Thyroid gland (tissue), 4 donors: ENCODE data around the gene KCNJ6. TPM values are rescaled to one million over a fixed set of nuclear protein-coding genes. Genes with fewer than 3 reads are reported as not detected.

Experiments
- DNase-seq, 2 donors: peaks; one replicate each; pipeline ENCODE4 v3.0.0-alpha.2; 2019
- H3K27ac ChIP-seq, 3 donors: fragments of 200-600 bp; sonication (generic); 1 replicate in 2 of 3; 2 replicates in 1 of 3; pipeline ENCODE4 v1.5.1; 2016 to 2019; ENCODE audit warnings: mild to moderate bottlenecking in 1 of 3, moderate library complexity in 1 of 3
- H3K27me3 ChIP-seq: fragments of 200-600 bp; sonication (generic); one replicate; pipeline ENCODE4 v1.5.1; 2019
- H3K36me3 ChIP-seq, 2 donors: fragments of 200-600 bp; sonication (generic); one replicate each; pipeline ENCODE4 v1.5.1; 2016 to 2019
- H3K4me1 ChIP-seq, 2 donors: fragments of 200-600 bp; sonication (generic); one replicate each; pipeline ENCODE4 v1.5.1; 2017 to 2019
- H3K4me3 ChIP-seq, 3 donors: fragments of 200-600 bp; sonication (generic); replicated peaks in 1 of 3; 1 replicate in 2 of 3; 2 replicates in 1 of 3; pipeline ENCODE4 v1.5.1; 2016; ENCODE audit warnings: mild to moderate bottlenecking in 1 of 3
- H3K9me3 ChIP-seq: fragments of 200-600 bp; sonication (generic); one replicate; pipeline ENCODE4 v1.5.1; 2017
- CTCF ChIP-seq, 6 experiments: fragments of 200-600 bp in 3 of 6; fragments of 450-650 bp in 3 of 6; sonication (generic) in 3 of 6; IDR thresholded peaks; one replicate each; pipeline ENCODE4 v1.5.1; 2016 to 2019; ENCODE audit warnings: antibody characterized with exemption in 6 of 6, mild to moderate bottlenecking in 2 of 6, inconsistent platforms in 1 of 6, moderate library complexity in 1 of 6
- POLR2A ChIP-seq, 2 donors: fragments of 450-650 bp; IDR thresholded peaks; one replicate each; pipeline ENCODE4 v1.6.1; 2017; ENCODE audit warnings: antibody characterized with exemption in 2 of 2, mild to moderate bottlenecking in 2 of 2, moderate library complexity in 1 of 2
- WGBS, 2 donors: methylation state at CpG; one replicate each; pipeline ENCODE4 v1.1.5; 2017; 5-methylcytosine and 5-hydroxymethylcytosine counted together
- intact Hi-C: fragments of 100-400 bp; cut with DNase I; formaldehyde crosslinking; loops from one replicate; pipeline ENCODE4 v1.15.1; 2023
- total RNA-seq, 4 donors: library from RNA; depleted of rRNA; stranded (reverse); fragments of >200 nt; gene quantifications; one replicate each; pipeline ENCODE4 v1.2.3, GENCODE V29; 2016

KCNJ6 gene
- total RNA-seq, 4 donors from 2014 or later: not detected

- Histone ChIP-seq H3K27ac (no peak overlapping the region), H3K4me3 (no peak overlapping the region), H3K4me1 (no peaks in the 10 kb centered on the region), H3K27me3 (no peaks in the 10 kb centered on the region), H3K36me3 (no peaks in the 10 kb centered on the region), H3K9me3 (no peaks in the 10 kb centered on the region)
- no peak for DNase-seq
- WGBS, 2 donors: 50 to 52% methylated on average over 6 of the region's 6 CpGs
- TF ChIP-seq CTCF (IDR thresholded peaks at IDR 0.05) (no peak), POLR2A (IDR thresholded peaks at IDR 0.05) (no peak)
- intact Hi-C loops: no loop called here
These were observed 17.1 kb downstream of the KCNJ6 start for GRCh38 chr21:37899146-37899545.

GRCh38 chr21:37896788-37897187, 19.5 kb downstream of the KCNJ6 start:
- 51 to 76% methylated on average over 5 of the region's 5 CpGs for WGBS, 2 donors
- no peaks in the 10 kb centered on the region for H3K9me3 ChIP-seq
- no peak overlapping the region for H3K4me3 ChIP-seq
- DNase-seq: no peak
- no peaks in the 10 kb centered on the region for H3K4me1 ChIP-seq
- H3K27me3 ChIP-seq: no peaks in the 10 kb centered on the region
- no peak overlapping the region for H3K27ac ChIP-seq
- no peaks in the 10 kb centered on the region for H3K36me3 ChIP-seq
- intact Hi-C loops: no loop called here
- TF ChIP-seq CTCF (IDR thresholded peaks at IDR 0.05): no peak
- no peak for TF ChIP-seq POLR2A (IDR thresholded peaks at IDR 0.05)

- Histone ChIP-seq H3K4me3 (no peak overlapping the region), H3K27me3 (no peaks in the 10 kb centered on the region), H3K4me1 (no peaks in the 10 kb centered on the region), H3K36me3 (no peaks in the 10 kb centered on the region), H3K9me3 (no peaks in the 10 kb centered on the region), H3K27ac (no peak overlapping the region)
- 56 to 71% methylated on average over 2 of the region's 2 CpGs for WGBS, 2 donors
- TF ChIP-seq CTCF (IDR thresholded peaks at IDR 0.05) (no peak), POLR2A (IDR thresholded peaks at IDR 0.05) (no peak)
- DNase-seq: no peak
- intact Hi-C loops: no loop called here
These were observed 24.3 kb downstream of the KCNJ6 start for GRCh38 chr21:37891972-37892371.

- TF ChIP-seq CTCF (IDR thresholded peaks at IDR 0.05): no peak
- H3K4me1 ChIP-seq: no peaks in the 10 kb centered on the region
- intact Hi-C loops: no loop called here
- H3K9me3 ChIP-seq: no peaks in the 10 kb centered on the region
- no peak for DNase-seq
- H3K27ac ChIP-seq: no peak overlapping the region
- no peaks in the 10 kb centered on the region for H3K36me3 ChIP-seq
- H3K27me3 ChIP-seq: no peaks in the 10 kb centered on the region
- no peak overlapping the region for H3K4me3 ChIP-seq
- WGBS, 2 donors: 87 to 90% methylated on average over 5 to 6 of the region's 6 CpGs
These were observed 27.6 kb downstream of the KCNJ6 start for GRCh38 chr21:37888659-37889058.

GRCh38 chr21:37886726-37887299, 29.4 kb downstream of the KCNJ6 start:
- no peak for DNase-seq
- Histone ChIP-seq H3K27me3 (no peaks in the 10 kb centered on the region), H3K9me3 (no peaks in the 10 kb centered on the region), H3K27ac (no peak overlapping the region), H3K4me3 (no peak overlapping the region), H3K36me3 (no peaks in the 10 kb centered on the region), H3K4me1 (no peaks in the 10 kb centered on the region)
- WGBS, 2 donors: 58 to 59% methylated on average over 3 of the region's 3 CpGs
- intact Hi-C loops: no loop called here
- no peak for TF ChIP-seq CTCF (IDR thresholded peaks at IDR 0.05)
- no peak for TF ChIP-seq POLR2A (IDR thresholded peaks at IDR 0.05)
